SK-N-SH treated with all-trans-retinoic acid at 6 μM for 48 hours (cell line): Measurements from ENCODE around the gene RGS7BP.

Experiments
- BACH2 ChIP-seq: fragments of 250-450 bp; sonication (Bioruptor Pico); IDR thresholded peaks from 2 replicates; pipeline ENCODE4 v1.9.0; 2021; ENCODE audit warnings: mild to moderate bottlenecking, borderline replicate concordance
- CSDC2 ChIP-seq: fragments of 250-450 bp; sonication (Bioruptor Pico); IDR thresholded peaks from 2 replicates; pipeline ENCODE4 v1.5.0; 2020; ENCODE audit warnings: mild to moderate bottlenecking, moderate library complexity
- ESRRG ChIP-seq: fragments of 250-450 bp; sonication (Bioruptor Pico); IDR thresholded peaks from 2 replicates; pipeline ENCODE4 v1.6.1; 2021; ENCODE audit warnings: mild to moderate bottlenecking
- GLIS3 ChIP-seq: fragments of 250-450 bp; sonication (Bioruptor Pico); IDR thresholded peaks from 2 replicates; pipeline ENCODE4 v1.5.0; 2020; ENCODE audit warnings: mild to moderate bottlenecking, moderate library complexity
- OSR1 ChIP-seq: fragments of 250-450 bp; sonication (Bioruptor Pico); IDR thresholded peaks from 2 replicates; pipeline ENCODE4 v1.8.0; 2022; ENCODE audit warnings: moderate library complexity, mild to moderate bottlenecking, inconsistent platforms
- PATZ1 ChIP-seq: fragments of 250-450 bp; sonication (Bioruptor Pico); IDR thresholded peaks from 2 replicates; pipeline ENCODE4 v1.8.0; 2020; ENCODE audit warnings: mild to moderate bottlenecking, moderate library complexity, borderline replicate concordance
- RARB ChIP-seq: fragments of 250-450 bp; sonication (Bioruptor Pico); IDR thresholded peaks from 2 replicates; pipeline ENCODE4 v1.8.0; 2021; ENCODE audit warnings: mild to moderate bottlenecking, moderate library complexity
- SNAI2 ChIP-seq: fragments of 250-450 bp; sonication (Bioruptor Pico); IDR thresholded peaks from 2 replicates; pipeline ENCODE4 v1.5.0; 2020; ENCODE audit warnings: mild to moderate bottlenecking, moderate library complexity
- TSHZ2 ChIP-seq: fragments of 250-450 bp; sonication (Bioruptor Pico); IDR thresholded peaks from 2 replicates; pipeline ENCODE4 v1.5.0; 2020; ENCODE audit warnings: mild to moderate bottlenecking, moderate library complexity
- ZC3H10 ChIP-seq: fragments of 250-450 bp; sonication (Bioruptor Pico); IDR thresholded peaks from 2 replicates; pipeline ENCODE4 v1.5.1; 2021; ENCODE audit warnings: mild to moderate bottlenecking, moderate library complexity
- ZFP30 ChIP-seq: fragments of 450-650 bp; formaldehyde crosslinking; IDR thresholded peaks from 2 replicates; pipeline ENCODE4 v1.5.0; 2022; ENCODE audit warnings: mild to moderate bottlenecking, moderate library complexity

- TF ChIP-seq ESRRG (CRISPR knock-in tag) = no peak
- TF ChIP-seq TSHZ2 (CRISPR knock-in tag) = no peak
- no peak for TF ChIP-seq PATZ1 (CRISPR knock-in tag)
- TF ChIP-seq ZC3H10 (CRISPR knock-in tag) = no peak
- no peak for TF ChIP-seq OSR1 (CRISPR knock-in tag)
- no peak for TF ChIP-seq GLIS3 (CRISPR knock-in tag)
- no peak for TF ChIP-seq ZFP30 (CRISPR knock-in tag)
- no peak for TF ChIP-seq CSDC2 (CRISPR knock-in tag)
- no peak for TF ChIP-seq BACH2
- TF ChIP-seq SNAI2 (CRISPR knock-in tag) = no peak
- TF ChIP-seq RARB (CRISPR knock-in tag) = no peak
These were observed 88.8 kb downstream of the RGS7BP start for GRCh38 chr5:64594601-64595000.
